ENCODE results near the gene SLC9A4.

DNA sequence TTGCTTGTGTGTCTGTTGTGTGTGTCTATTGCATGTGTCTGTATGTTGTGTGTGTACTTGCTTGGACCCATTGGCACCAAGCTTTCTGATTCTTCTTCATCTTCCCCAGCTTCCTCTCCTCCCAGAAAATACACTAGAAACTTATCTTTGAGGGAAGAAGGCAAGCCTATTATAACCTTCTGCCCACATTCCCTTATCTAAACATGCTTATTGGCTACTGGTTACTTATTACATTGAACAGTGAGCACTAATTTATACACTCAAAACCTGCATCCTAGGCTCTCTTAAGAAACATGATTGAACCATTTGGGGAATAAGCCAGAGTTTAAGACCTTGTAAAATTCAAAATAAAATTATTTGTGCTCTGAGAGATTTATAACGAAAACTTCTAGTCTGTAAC is 26.5 kb downstream of the SLC9A4 start:
- TF ChIP-seq, protein P1, sequence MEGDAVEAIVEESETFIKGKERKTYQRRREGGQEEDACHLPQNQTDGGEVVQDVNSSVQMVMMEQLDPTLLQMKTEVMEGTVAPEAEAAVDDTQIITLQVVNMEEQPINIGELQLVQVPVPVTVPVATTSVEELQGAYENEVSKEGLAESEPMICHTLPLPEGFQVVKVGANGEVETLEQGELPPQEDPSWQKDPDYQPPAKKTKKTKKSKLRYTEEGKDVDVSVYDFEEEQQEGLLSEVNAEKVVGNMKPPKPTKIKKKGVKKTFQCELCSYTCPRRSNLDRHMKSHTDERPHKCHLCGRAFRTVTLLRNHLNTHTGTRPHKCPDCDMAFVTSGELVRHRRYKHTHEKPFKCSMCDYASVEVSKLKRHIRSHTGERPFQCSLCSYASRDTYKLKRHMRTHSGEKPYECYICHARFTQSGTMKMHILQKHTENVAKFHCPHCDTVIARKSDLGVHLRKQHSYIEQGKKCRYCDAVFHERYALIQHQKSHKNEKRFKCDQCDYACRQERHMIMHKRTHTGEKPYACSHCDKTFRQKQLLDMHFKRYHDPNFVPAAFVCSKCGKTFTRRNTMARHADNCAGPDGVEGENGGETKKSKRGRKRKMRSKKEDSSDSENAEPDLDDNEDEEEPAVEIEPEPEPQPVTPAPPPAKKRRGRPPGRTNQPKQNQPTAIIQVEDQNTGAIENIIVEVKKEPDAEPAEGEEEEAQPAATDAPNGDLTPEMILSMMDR (conservative IDR thresholded peaks at IDR 0.05; ENCODE audit: low read depth, low read length), result no peak
- TF ChIP-seq MAZ (IDR thresholded peaks at IDR 0.05; ENCODE audit: borderline replicate concordance, low read depth, low read length) (no peak), CEBPB (IDR thresholded peaks at IDR 0.05; ENCODE audit: low read depth, low read length) (no peak), FOS (IDR thresholded peaks at IDR 0.05; ENCODE audit: low read depth, low read length) (no peak), MAFK (IDR thresholded peaks at IDR 0.05; ENCODE audit: low read depth, low read length) (no peak), RCOR1 (IDR thresholded peaks at IDR 0.05; ENCODE audit: insufficient replicate concordance, low read length) (no peak), POLR2A (IDR thresholded peaks at IDR 0.05; ENCODE audit: low read depth, low read length) (no peak), SMC3 (IDR thresholded peaks at IDR 0.05; ENCODE audit: low read depth, low read length) (no peak), RFX5 (IDR thresholded peaks at IDR 0.05; ENCODE audit: low read depth, low read length) (no peak), RAD21 (IDR thresholded peaks at IDR 0.05; ENCODE audit: low read length) (no peak), BHLHE40 (IDR thresholded peaks at IDR 0.05; ENCODE audit: low read depth, low read length) (no peak), MXI1 (IDR thresholded peaks at IDR 0.05; ENCODE audit: borderline replicate concordance, low read depth, low read length) (no peak)
- TF ChIP-seq, protein P2, sequence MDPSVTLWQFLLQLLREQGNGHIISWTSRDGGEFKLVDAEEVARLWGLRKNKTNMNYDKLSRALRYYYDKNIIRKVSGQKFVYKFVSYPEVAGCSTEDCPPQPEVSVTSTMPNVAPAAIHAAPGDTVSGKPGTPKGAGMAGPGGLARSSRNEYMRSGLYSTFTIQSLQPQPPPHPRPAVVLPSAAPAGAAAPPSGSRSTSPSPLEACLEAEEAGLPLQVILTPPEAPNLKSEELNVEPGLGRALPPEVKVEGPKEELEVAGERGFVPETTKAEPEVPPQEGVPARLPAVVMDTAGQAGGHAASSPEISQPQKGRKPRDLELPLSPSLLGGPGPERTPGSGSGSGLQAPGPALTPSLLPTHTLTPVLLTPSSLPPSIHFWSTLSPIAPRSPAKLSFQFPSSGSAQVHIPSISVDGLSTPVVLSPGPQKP (IDR thresholded peaks at IDR 0.05; ENCODE audit: borderline replicate concordance, low read depth, low read length), result no peak
- TF ChIP-seq, protein P3, sequence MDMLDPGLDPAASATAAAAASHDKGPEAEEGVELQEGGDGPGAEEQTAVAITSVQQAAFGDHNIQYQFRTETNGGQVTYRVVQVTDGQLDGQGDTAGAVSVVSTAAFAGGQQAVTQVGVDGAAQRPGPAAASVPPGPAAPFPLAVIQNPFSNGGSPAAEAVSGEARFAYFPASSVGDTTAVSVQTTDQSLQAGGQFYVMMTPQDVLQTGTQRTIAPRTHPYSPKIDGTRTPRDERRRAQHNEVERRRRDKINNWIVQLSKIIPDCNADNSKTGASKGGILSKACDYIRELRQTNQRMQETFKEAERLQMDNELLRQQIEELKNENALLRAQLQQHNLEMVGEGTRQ (IDR thresholded peaks at IDR 0.05; ENCODE audit: low read depth, low read length), result no peak
